Colonic mucosa (tissue), 4 donors: Measurements from ENCODE around the gene CHD1L. TPM values are rescaled to one million over a fixed set of nuclear protein-coding genes. Genes with fewer than 3 reads are reported as not detected.
"Not testable (repeated sequence)": the region's sequence is repeated elsewhere in the genome, so short reads cannot be mapped to it uniquely, and the experiment has no call there.

Experiments
- DNase-seq: peaks from one replicate; pipeline ENCODE4 v3.0.0-alpha.2; 2020
- H3K27ac ChIP-seq: fragments of 200-600 bp; one replicate; pipeline ENCODE4 v1.8.0; 2021
- H3K27me3 ChIP-seq: fragments of 200-600 bp; one replicate; pipeline ENCODE4 v1.8.0; 2021
- H3K36me3 ChIP-seq: fragments of 200-600 bp; one replicate; pipeline ENCODE4 v1.8.0; 2021
- H3K4me1 ChIP-seq: fragments of 200-600 bp; one replicate; pipeline ENCODE4 v1.8.0; 2021; ENCODE audit warnings: mild to moderate bottlenecking
- H3K4me3 ChIP-seq: fragments of 200-600 bp; one replicate; pipeline ENCODE4 v1.8.0; 2021
- H3K9ac ChIP-seq, 2 donors: one replicate each; pipeline ENCODE4 v1.7.0; 2013; ENCODE audit warnings: control low read depth in 2 of 2, low read depth in 2 of 2, low read length in 2 of 2
- H3K9me3 ChIP-seq: fragments of 200-600 bp; one replicate; pipeline ENCODE4 v1.8.0; 2021
- intact Hi-C: fragments of 100-400 bp; cut with DNase I; formaldehyde crosslinking; loops from one replicate; pipeline ENCODE4 v1.14.1; 2022
- total RNA-seq, 2 donors: library from RNA; stranded (reverse); fragmentation: NEBNext Ultra II Directional in 1 of 2; extraction: Animal tissue kit (Norgen Biotek cat#: 25700) in 1 of 2; gene quantifications; one replicate each; pipeline ENCODE4 v1.2.1, GENCODE V29; 2021
- TF ChIP-seq, protein P1 (sequence below): fragments of 200-600 bp; IDR thresholded peaks from one replicate; pipeline ENCODE4 v1.8.0; 2022; ENCODE audit warnings: antibody characterized with exemption, mild to moderate bottlenecking
- donor health status: healthy.
- donor health status: DM: no; HTN: no; CAD: no.
- donor health status: DM: no; HTN: no; CAD: no.

Gene CHD1L
- total RNA-seq, 2 donors from 2014 or later, result 34.7 to 40.7 TPM

DNA sequence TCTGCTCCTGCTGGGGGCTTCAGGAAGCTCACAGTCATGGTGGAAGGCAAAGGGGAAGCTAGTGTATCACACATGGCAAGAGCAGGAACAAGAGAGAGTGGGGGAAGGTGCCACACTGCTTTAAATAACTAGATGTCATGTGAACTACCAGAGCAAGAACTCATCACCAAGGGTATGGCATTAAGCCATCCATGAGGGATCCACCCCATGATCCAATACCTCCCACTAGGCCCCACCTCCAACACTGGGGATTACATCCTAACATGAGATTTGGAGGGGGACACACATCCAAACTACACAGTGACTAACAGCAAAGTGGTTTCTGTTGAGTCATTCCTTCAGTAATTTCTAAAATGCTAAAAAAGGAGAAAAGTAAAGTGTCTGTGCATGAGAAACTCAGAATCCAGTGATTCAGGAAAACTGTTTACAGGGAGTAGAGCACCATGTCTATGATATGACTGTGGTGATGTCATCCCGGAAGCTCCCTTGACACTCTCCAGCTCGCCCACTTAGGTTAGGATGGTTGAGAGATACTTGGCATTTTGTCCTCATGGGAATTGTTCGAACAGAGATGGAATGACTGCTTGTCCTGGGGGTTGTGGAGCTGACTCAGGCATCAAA lies 50.3 kb downstream of the CHD1L start:
- intact Hi-C loops, result no loop called here
- DNase-seq, result no peak
- H3K27me3 ChIP-seq, result no peaks in the 10 kb centered on the region
- TF ChIP-seq, protein P1, sequence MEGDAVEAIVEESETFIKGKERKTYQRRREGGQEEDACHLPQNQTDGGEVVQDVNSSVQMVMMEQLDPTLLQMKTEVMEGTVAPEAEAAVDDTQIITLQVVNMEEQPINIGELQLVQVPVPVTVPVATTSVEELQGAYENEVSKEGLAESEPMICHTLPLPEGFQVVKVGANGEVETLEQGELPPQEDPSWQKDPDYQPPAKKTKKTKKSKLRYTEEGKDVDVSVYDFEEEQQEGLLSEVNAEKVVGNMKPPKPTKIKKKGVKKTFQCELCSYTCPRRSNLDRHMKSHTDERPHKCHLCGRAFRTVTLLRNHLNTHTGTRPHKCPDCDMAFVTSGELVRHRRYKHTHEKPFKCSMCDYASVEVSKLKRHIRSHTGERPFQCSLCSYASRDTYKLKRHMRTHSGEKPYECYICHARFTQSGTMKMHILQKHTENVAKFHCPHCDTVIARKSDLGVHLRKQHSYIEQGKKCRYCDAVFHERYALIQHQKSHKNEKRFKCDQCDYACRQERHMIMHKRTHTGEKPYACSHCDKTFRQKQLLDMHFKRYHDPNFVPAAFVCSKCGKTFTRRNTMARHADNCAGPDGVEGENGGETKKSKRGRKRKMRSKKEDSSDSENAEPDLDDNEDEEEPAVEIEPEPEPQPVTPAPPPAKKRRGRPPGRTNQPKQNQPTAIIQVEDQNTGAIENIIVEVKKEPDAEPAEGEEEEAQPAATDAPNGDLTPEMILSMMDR, result no peak
- no peak overlapping the region for H3K9ac ChIP-seq
- peaks cover 4% of the 10 kb centered on the region for H3K36me3 ChIP-seq
- H3K4me3 ChIP-seq, result no peak overlapping the region
- H3K4me1 ChIP-seq, result no peaks in the 10 kb centered on the region
- H3K27ac ChIP-seq, result no peak overlapping the region
- no peaks in the 10 kb centered on the region for H3K9me3 ChIP-seq

DNA sequence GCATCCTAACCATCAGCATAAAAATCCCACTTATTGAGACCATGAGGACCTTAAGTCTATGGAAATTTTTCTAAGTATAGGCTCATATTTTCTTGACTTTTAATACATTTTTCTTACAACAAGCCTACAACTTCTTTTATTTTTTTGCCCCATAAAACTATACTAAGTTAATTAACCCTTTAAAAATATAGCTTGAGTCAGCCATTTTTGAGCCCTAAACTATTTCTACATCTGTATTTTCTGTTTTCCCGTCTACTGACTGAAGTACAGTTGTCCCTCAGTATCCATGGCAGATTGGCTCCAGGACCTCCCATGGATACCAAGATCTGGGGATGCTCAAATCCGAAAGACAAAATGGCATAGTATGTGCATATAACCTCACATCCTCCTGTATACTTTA lies 55.0 kb downstream of the CHD1L start:
- no peak overlapping the region for H3K4me3 ChIP-seq
- DNase-seq, result no peak

DNA sequence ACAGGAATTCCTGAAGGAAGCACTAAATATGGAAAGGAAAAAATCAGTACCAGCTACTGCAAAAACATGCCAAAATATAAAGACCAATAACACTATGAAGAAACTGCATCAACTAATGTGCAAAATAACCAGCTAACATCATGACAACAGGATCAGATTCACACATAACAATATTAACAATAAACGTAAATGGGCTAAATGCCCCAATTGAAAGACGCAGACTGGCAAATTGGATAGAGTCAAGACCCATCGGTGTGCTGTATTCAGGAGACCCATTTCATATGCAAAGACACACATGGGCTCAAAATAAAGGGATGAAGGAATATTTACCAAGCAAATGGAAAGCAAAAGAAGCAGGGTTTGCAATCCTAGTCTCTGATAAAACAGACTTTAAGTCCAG lies 63.3 kb downstream of the CHD1L start:
- H3K4me3 ChIP-seq, H3K27me3 ChIP-seq, H3K9ac ChIP-seq, intact Hi-C loops, DNase-seq, H3K27ac ChIP-seq, H3K36me3 ChIP-seq, H3K4me1 ChIP-seq, H3K9me3 ChIP-seq: not testable (repeated sequence)

More for the DNA sequence above, 55.0 kb downstream of the CHD1L start:
- Histone ChIP-seq H3K9ac (no peak overlapping the region), H3K27me3 (no peaks in the 10 kb centered on the region), H3K27ac (no peak overlapping the region), H3K9me3 (no peaks in the 10 kb centered on the region), H3K36me3 (peaks cover 6% of the 10 kb centered on the region), H3K4me1 (no peaks in the 10 kb centered on the region)
- TF ChIP-seq, protein P1, result no peak
- intact Hi-C loops, result no loop called here

DNA sequence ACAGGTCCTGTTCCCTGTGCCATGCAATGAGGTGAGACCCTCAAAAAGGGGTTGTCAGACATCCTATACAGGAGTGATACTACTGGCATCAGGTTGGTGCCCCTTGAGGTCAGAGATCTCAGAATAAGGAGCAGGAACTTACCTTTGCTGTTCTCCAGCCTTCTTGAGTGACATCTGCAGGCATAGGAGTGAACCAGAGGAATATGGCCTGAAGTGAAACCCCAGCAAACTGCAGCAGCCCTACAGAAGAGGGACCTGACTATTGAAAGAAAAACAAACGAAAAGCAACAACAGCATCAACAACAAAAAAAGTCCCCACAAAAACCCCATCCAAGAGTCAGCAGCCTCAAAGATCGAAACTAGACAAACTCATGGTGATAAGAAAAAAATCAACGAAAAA lies 74.5 kb downstream of the CHD1L start:
- no peak overlapping the region for H3K9ac ChIP-seq
- H3K27me3 ChIP-seq, result no peaks in the 10 kb centered on the region
- no peak for DNase-seq
- no peaks in the 10 kb centered on the region for H3K36me3 ChIP-seq
- TF ChIP-seq, protein P1, result no peak
- H3K27ac ChIP-seq, result no peak overlapping the region
- H3K4me3 ChIP-seq, result no peak overlapping the region
- H3K4me1 ChIP-seq, result no peaks in the 10 kb centered on the region
- H3K9me3 ChIP-seq, result no peaks in the 10 kb centered on the region
- intact Hi-C loops, result no loop called here

DNA sequence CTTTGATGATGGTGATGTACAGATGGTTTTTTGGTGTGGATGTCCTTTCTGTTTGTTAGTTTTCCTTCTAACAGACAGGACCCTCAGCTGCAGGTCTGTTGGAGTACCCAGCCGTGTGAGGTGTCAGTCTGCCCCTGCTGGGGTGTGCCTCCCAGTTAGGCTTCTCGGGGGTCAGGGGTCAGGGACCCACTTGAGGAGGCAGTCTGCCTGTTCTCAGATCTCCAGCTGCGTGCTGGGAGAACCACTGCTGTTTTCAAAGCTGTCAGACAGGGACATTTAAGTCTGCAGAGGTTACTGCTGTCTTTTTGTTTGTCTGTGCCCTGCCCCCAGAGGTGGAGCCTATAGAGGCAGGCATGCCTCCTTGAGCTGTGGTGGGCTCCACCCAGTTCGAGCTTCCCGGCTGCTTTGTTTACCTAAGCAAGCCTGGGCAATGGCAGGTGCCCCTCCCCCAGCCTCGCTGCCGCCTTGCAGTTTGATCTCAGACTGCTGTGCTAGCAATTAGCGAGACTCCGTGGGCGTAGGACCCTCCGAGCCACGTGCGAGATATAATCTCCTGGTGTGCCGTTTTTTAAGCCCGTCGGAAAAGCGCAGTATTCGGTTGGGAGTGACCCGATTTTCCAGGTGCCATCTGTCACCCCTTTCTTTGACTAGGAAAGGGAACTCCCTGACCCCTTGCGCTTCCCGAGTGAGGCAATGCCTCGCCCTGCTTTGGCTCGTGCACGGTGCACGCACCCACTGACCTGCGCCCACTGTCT lies 84.6 kb downstream of the CHD1L start:
- intact Hi-C loops, H3K27ac ChIP-seq, H3K36me3 ChIP-seq, H3K9ac ChIP-seq, H3K4me1 ChIP-seq, H3K9me3 ChIP-seq, DNase-seq, H3K27me3 ChIP-seq: not testable (repeated sequence)
- peak overlapping the region; percentile 11 for H3K4me3 ChIP-seq

DNA sequence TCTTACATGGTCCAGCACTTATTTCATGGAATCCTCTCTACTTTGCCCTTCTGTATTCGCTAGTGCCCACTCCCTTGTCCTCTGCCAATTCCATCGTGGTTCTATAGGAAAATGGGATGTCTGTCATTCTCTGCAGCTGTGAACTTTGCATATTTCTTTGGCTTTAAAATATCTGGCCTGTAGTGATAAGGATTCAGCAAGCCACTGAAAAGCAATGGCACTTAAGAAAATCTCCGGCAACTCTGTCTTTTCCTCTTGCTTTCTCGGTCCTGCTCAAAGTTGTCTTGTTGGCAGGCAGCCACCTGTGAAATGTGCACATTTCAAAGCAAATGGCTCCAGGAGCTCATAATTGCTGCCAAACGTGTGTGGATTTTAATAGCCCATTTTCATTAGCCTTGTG lies 91.8 kb downstream of the CHD1L start:
- no peaks in the 10 kb centered on the region for H3K27me3 ChIP-seq
- H3K4me1 ChIP-seq, result no peaks in the 10 kb centered on the region
- no peaks in the 10 kb centered on the region for H3K9me3 ChIP-seq
- intact Hi-C loops, result no loop called here
- TF ChIP-seq, protein P1, result no peak
- H3K4me3 ChIP-seq, result no peak overlapping the region
- H3K36me3 ChIP-seq, result no peaks in the 10 kb centered on the region
- H3K27ac ChIP-seq, result no peak overlapping the region
- DNase-seq, result no peak
- no peak overlapping the region for H3K9ac ChIP-seq
